RWPE1 (cell line): ENCODE measurements around the gene DMD.

Experiments used
- CTCF ChIA-PET: fragments of 350-600 bp; sonication (Branson Sonifier 250); formaldehyde crosslinking; extraction: SDS; loops from one replicate; lab custom pipeline; 2021; lab: Yijun Ruan, JAX
- POLR2A ChIA-PET: fragments of 400-600 bp; formaldehyde crosslinking; extraction: SDS; loops from one replicate; lab custom pipeline; 2020; ENCODE audit warnings: antibody characterized with exemption; ENCODE audit not compliant: low non-redundant PET; lab: Yijun Ruan, JAX
- DNase-seq: peaks from one replicate; pipeline ENCODE4 v3.0.0; 2012; ENCODE audit warnings: low spot score
- H3K27ac ChIP-seq: fragments of 450-650 bp; 2 replicates; pipeline ENCODE4 v1.5.1; 2017
- TF ChIP-seq, protein P1 (sequence below): fragments of 450-650 bp; conservative IDR thresholded peaks from 2 replicates; pipeline ENCODE4 v1.5.1; 2017; ENCODE audit warnings: low read depth, mild to moderate bottlenecking

Gene DMD

DNA sequence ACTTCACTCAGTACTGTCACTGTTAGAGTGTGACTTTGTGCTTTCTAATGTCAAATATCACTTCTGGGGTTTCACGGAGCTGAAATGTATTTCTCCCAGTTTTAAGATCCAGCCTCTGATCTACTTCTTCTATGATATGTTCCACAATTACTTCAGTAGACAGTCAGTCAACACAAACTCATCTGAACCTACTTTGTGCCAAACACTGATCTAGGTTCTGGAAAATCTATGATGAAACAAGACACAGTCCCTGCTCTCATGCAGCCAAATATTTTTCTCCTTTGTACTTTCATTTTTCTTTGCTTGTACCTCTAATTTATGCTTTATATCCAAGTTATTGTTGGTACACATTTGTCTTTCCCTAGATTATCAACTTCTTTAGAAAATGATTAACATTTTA is 1498.2 kb downstream of the DMD start:
- ChIA-PET POLR2A (no interaction called here), CTCF (no interaction called here)
- H3K27ac ChIP-seq: no peak overlapping the region
- no peak for DNase-seq
- TF ChIP-seq, protein P1, sequence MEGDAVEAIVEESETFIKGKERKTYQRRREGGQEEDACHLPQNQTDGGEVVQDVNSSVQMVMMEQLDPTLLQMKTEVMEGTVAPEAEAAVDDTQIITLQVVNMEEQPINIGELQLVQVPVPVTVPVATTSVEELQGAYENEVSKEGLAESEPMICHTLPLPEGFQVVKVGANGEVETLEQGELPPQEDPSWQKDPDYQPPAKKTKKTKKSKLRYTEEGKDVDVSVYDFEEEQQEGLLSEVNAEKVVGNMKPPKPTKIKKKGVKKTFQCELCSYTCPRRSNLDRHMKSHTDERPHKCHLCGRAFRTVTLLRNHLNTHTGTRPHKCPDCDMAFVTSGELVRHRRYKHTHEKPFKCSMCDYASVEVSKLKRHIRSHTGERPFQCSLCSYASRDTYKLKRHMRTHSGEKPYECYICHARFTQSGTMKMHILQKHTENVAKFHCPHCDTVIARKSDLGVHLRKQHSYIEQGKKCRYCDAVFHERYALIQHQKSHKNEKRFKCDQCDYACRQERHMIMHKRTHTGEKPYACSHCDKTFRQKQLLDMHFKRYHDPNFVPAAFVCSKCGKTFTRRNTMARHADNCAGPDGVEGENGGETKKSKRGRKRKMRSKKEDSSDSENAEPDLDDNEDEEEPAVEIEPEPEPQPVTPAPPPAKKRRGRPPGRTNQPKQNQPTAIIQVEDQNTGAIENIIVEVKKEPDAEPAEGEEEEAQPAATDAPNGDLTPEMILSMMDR: no peak

DNA sequence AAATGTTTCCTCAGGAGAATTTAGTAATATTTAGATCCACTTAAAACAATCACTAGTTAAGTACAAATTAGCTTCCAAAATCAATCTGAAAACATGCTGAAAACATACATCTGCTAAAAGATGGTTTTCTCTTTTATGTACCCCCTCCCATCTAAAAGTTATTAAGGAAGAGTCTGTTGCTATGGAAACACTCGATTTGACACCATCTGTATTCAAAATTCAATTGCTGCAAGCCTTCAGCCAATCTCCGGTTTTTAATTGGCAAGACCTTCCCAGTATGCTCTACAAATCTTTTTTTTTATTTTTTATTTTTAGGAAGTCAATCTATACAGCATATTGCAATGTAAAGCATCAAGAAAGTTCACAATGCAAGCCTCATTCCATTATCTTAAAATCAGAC is 1500.2 kb downstream of the DMD start:
- TF ChIP-seq, protein P1: no peak
- POLR2A ChIA-PET: no interaction called here

DNA sequence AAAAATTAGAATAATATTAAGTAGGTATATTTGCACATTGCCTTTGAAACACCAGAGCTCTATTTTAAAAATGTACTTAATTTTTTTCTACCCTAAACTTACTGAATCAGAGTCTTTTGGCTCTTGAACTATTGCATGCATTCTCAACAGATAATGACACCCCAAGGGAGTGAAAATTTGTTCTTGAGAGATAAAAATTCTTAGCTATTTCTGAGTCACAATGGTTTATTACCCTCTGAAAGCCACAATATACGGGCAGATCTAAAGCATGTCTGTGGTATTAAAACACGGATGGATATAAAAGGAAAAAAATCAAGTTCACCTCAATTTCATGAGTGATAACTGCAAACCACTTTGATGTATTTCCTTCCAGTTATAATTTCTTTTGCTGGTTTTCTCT is 1503.2 kb downstream of the DMD start:
- ChIA-PET POLR2A (no interaction called here), CTCF (no interaction called here)
- no peak for DNase-seq
- TF ChIP-seq, protein P1: no peak
- no peak overlapping the region for H3K27ac ChIP-seq

More for the DNA sequence above, 1500.2 kb downstream of the DMD start:
- DNase-seq: no peak
- H3K27ac ChIP-seq: no peak overlapping the region
- CTCF ChIA-PET: no interaction called here

DNA sequence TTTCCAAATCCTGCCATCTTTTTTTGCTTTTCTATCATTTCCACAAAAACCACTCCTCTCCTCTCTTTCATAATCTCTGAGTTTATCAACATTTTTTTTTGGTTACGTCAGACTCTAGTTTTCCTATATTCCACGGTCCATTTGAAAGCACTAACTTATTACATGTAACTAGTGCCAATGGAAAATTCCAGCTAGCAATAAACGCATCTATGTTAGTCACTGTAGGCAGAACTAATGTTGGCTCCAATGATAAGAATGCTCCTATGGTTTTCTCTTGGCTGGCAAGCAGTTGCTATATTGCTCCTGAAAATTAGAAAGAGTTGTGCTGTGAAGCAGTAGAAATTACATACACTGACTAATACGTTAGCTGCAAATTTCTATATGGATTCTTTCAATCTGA is 1504.9 kb downstream of the DMD start:
- no peak for DNase-seq
- TF ChIP-seq, protein P1: no peak
- no peak overlapping the region for H3K27ac ChIP-seq
- POLR2A ChIA-PET: no interaction called here
- CTCF ChIA-PET: no interaction called here

DNA sequence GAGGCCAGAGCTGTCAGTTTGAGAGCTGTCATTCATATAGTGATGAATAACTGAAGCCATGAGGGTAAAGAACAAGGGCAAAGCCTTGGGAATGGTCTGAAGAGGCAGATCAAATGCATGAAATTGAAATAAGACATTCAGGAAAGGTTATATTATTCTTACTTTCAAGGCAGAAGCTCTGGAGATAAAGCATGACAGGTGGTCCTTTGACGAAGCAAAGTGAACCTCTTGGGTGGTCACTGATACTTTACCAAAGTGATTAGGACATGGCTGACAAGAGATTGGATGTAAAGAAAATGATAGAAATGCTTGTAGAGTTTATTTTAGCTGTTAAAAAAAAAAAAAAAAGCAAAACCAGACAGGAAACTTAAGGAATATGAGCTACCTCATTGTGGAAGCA is 1505.5 kb downstream of the DMD start:
- POLR2A ChIA-PET: no interaction called here
- TF ChIP-seq, protein P1: no peak
- H3K27ac ChIP-seq: no peak overlapping the region
- CTCF ChIA-PET: interaction anchor here (0.7 kb wide), 1 partner anchor 514 kb away, joined by 4 read pairs; no protein-coding TSS in a partner anchor
- DNase-seq: no peak

DNA sequence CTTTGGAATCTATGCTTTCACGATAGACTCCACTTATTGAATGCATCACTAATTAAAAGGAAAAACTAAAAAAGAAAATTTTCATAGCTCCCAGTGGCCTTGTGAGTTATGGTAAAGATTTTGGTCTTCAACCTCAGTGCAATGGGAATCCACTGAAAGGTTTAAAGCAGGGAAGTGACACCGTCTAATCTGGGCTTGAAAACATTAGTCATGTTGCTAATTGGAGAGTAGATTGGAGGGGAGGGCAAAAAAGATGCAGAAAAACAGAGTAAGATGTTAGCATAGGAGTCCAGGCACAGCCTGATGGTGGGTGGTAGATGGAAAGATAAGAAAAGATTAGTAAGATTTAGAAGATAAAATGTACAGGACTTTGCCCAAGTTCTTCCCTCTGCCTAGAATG is 1506.4 kb downstream of the DMD start:
- ChIA-PET CTCF (no interaction called here), POLR2A (no interaction called here)

More for the DNA sequence above, 1506.4 kb downstream of the DMD start:
- DNase-seq: no peak
- no peak overlapping the region for H3K27ac ChIP-seq
- TF ChIP-seq, protein P1: no peak
